ENCODE results near the gene CFAP221.

DNA sequence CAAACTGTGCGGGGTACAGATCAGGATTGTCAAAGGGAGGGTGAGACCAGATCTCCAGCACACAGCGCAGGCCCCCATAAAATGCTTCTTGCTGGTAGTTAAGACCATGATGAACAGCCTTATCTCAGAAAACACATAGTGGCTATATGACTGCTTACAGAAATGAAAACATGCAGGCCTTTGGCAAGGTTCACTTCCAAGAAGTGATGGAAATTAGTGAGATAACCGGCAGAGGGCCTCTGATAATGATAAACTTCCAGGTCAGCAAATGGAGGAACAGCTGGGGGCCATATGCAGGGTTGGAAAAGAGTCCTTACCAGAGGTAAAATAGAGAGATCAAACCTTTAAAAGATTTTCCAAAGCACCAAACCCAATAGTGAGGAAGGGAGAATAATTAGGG is 46.6 kb downstream of the CFAP221 start:
- TF ChIP-seq, protein P1, sequence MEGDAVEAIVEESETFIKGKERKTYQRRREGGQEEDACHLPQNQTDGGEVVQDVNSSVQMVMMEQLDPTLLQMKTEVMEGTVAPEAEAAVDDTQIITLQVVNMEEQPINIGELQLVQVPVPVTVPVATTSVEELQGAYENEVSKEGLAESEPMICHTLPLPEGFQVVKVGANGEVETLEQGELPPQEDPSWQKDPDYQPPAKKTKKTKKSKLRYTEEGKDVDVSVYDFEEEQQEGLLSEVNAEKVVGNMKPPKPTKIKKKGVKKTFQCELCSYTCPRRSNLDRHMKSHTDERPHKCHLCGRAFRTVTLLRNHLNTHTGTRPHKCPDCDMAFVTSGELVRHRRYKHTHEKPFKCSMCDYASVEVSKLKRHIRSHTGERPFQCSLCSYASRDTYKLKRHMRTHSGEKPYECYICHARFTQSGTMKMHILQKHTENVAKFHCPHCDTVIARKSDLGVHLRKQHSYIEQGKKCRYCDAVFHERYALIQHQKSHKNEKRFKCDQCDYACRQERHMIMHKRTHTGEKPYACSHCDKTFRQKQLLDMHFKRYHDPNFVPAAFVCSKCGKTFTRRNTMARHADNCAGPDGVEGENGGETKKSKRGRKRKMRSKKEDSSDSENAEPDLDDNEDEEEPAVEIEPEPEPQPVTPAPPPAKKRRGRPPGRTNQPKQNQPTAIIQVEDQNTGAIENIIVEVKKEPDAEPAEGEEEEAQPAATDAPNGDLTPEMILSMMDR (conservative IDR thresholded peaks at IDR 0.05; ENCODE audit: low read length), result no peak
- no peak for TF ChIP-seq EZH2phosphoT487 (IDR thresholded peaks at IDR 0.05; ENCODE audit: borderline replicate concordance)
